Measurements from ENCODE around the gene CNGA2. TPM values are rescaled to one million over a fixed set of nuclear protein-coding genes. Genes with fewer than 3 reads are reported as not detected.

Gene CNGA2
- total RNA-seq, 1 experiment from 2014 or later = not detected

DNA sequence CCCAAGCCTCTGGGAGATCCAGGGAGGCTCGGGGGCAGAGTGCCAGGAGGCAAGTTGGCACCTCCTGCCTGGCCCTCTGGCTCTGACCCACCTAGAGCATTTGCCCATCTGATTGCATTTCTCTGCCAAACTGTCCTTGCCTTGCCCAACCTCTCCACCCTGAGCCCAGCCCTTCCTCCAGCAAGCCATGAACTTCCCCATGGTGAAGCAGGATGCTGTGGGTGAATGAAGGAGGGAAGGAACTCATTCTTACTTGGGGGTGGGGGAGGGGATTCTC, 9.3 kb upstream of the CNGA2 start:
- H3K27me3 ChIP-seq (ENCODE audit: insufficient read depth, low read length) = no peaks in the 10 kb centered on the region
- intact Hi-C loops (cut with micrococcal nuclease) = no loop called here
- no peak overlapping the region for H3K9ac ChIP-seq (ENCODE audit: low read length)
- no peaks in the 10 kb centered on the region for H4K20me1 ChIP-seq (ENCODE audit: insufficient read depth)
- ChIA-PET CTCF (no interaction called here), RAD21 (ENCODE audit: low non-redundant PET in 1 of 2, low total read pairs in 2 of 2, uncharacterized antibody in 2 of 2, unreplicated experiment in 2 of 2) (no interaction called here), POLR2A (no interaction called here)
- TF ChIP-seq ZFX (IDR thresholded peaks at IDR 0.05) (no peak), CEBPB (IDR thresholded peaks at IDR 0.05; ENCODE audit: low read depth) (no peak), EZH2phosphoT487 (IDR thresholded peaks at IDR 0.05; ENCODE audit: borderline replicate concordance) (no peak), JUND (IDR thresholded peaks at IDR 0.05) (no peak), POLR2AphosphoS5 (IDR thresholded peaks at IDR 0.05; ENCODE audit: low read depth, low read length) (no peak), SRF (IDR thresholded peaks at IDR 0.05; ENCODE audit: low read depth) (no peak), ELF1 (IDR thresholded peaks at IDR 0.05; ENCODE audit: borderline replicate concordance, low read depth) (no peak), EZH2 (IDR thresholded peaks at IDR 0.05) (no peak), FOSL1 (IDR thresholded peaks at IDR 0.05; ENCODE audit: low read depth) (no peak), ZNF274 (IDR thresholded peaks at IDR 0.05; ENCODE audit: low read depth, low read length) (no peak), SIN3A (IDR thresholded peaks at IDR 0.05; ENCODE audit: low read depth) (no peak), CBX3 (IDR thresholded peaks at IDR 0.05; ENCODE audit: low read depth) (no peak), POLR2A (IDR thresholded peaks at IDR 0.05; ENCODE audit: borderline replicate concordance, extremely low read depth, insufficient read depth, insufficient read length) (no peak), SP1 (IDR thresholded peaks at IDR 0.05; ENCODE audit: low read depth) (no peak), EGR1 (IDR thresholded peaks at IDR 0.05; ENCODE audit: low read depth) (no peak), TCF7L2 (IDR thresholded peaks at IDR 0.05; ENCODE audit: borderline replicate concordance, extremely low read depth, insufficient read depth, insufficient read length) (no peak)
- TF ChIP-seq, protein P1, sequence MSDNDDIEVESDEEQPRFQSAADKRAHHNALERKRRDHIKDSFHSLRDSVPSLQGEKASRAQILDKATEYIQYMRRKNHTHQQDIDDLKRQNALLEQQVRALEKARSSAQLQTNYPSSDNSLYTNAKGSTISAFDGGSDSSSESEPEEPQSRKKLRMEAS (IDR thresholded peaks at IDR 0.05) = no peak
- TF ChIP-seq, protein P2, sequence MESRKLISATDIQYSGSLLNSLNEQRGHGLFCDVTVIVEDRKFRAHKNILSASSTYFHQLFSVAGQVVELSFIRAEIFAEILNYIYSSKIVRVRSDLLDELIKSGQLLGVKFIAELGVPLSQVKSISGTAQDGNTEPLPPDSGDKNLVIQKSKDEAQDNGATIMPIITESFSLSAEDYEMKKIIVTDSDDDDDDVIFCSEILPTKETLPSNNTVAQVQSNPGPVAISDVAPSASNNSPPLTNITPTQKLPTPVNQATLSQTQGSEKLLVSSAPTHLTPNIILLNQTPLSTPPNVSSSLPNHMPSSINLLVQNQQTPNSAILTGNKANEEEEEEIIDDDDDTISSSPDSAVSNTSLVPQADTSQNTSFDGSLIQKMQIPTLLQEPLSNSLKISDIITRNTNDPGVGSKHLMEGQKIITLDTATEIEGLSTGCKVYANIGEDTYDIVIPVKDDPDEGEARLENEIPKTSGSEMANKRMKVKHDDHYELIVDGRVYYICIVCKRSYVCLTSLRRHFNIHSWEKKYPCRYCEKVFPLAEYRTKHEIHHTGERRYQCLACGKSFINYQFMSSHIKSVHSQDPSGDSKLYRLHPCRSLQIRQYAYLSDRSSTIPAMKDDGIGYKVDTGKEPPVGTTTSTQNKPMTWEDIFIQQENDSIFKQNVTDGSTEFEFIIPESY (IDR thresholded peaks at IDR 0.05; ENCODE audit: extremely low read depth, insufficient replicate concordance, low read length) = no peak
- TF ChIP-seq, protein P3, sequence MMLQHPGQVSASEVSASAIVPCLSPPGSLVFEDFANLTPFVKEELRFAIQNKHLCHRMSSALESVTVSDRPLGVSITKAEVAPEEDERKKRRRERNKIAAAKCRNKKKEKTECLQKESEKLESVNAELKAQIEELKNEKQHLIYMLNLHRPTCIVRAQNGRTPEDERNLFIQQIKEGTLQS (IDR thresholded peaks at IDR 0.05) = no peak
- TF ChIP-seq, protein P4, sequence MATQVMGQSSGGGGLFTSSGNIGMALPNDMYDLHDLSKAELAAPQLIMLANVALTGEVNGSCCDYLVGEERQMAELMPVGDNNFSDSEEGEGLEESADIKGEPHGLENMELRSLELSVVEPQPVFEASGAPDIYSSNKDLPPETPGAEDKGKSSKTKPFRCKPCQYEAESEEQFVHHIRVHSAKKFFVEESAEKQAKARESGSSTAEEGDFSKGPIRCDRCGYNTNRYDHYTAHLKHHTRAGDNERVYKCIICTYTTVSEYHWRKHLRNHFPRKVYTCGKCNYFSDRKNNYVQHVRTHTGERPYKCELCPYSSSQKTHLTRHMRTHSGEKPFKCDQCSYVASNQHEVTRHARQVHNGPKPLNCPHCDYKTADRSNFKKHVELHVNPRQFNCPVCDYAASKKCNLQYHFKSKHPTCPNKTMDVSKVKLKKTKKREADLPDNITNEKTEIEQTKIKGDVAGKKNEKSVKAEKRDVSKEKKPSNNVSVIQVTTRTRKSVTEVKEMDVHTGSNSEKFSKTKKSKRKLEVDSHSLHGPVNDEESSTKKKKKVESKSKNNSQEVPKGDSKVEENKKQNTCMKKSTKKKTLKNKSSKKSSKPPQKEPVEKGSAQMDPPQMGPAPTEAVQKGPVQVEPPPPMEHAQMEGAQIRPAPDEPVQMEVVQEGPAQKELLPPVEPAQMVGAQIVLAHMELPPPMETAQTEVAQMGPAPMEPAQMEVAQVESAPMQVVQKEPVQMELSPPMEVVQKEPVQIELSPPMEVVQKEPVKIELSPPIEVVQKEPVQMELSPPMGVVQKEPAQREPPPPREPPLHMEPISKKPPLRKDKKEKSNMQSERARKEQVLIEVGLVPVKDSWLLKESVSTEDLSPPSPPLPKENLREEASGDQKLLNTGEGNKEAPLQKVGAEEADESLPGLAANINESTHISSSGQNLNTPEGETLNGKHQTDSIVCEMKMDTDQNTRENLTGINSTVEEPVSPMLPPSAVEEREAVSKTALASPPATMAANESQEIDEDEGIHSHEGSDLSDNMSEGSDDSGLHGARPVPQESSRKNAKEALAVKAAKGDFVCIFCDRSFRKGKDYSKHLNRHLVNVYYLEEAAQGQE (IDR thresholded peaks at IDR 0.05; ENCODE audit: low read depth) = no peak
- H3K9me3 ChIP-seq (ENCODE audit: control insufficient read depth in 1 of 2, insufficient read depth in 1 of 2, low read depth in 1 of 2, low read length in 2 of 2) = no peaks in the 10 kb centered on the region
- BruUV-seq (replicated peaks) = no TSS peak
- no peaks in the 10 kb centered on the region for H3K79me2 ChIP-seq (ENCODE audit: insufficient read depth, low read length)
- no peak overlapping the region for H3K4me3 ChIP-seq (replicated peaks in 1 of 2; ENCODE audit: low read depth in 1 of 2, low read length in 2 of 2)
- H3K36me3 ChIP-seq (ENCODE audit: control insufficient read depth in 1 of 2, insufficient read depth in 2 of 2, low read length in 2 of 2) = no peaks in the 10 kb centered on the region
- ATAC-seq (no peak), DNase-seq (ENCODE audit: low read depth, low spot score) (no peak)
- H3K9me2 ChIP-seq (ENCODE audit: insufficient read depth) = no peaks in the 10 kb centered on the region
- no peak overlapping the region for H3K4me2 ChIP-seq (ENCODE audit: low read length)
- no peak overlapping the region for H3K27ac ChIP-seq (ENCODE audit: low read depth, low read length)
- no peak overlapping the region for H2AFZ ChIP-seq (ENCODE audit: low read depth, low read length, poor library complexity, severe bottlenecking)
- no peaks in the 10 kb centered on the region for H3K4me1 ChIP-seq (ENCODE audit: control insufficient read depth in 1 of 2, insufficient read depth in 2 of 2, low read length in 2 of 2)
